DOHH2 (cell line): Measurements from ENCODE around the gene NCKAP5.

Source experiments
- H3F3A ChIP-seq: fragments of 200-600 bp; sonication (generic), shearing (Covaris generic); 2 replicates; pipeline ENCODE4 v1.6.0; 2016; ENCODE audit warnings: antibody characterized with exemption, mild to moderate bottlenecking; ENCODE audit not compliant: control insufficient read depth, insufficient read depth
- H3K27ac ChIP-seq: fragments of 200-600 bp; sonication (generic); 2 replicates; pipeline ENCODE4 v1.5.1; 2014; ENCODE audit warnings: low read depth, mild to moderate bottlenecking, low read length, moderate library complexity
- H3K27me3 ChIP-seq: fragments of 200-600 bp; sonication (generic); 2 replicates; pipeline ENCODE4 v1.6.1; 2014; ENCODE audit warnings: mild to moderate bottlenecking, low read length, mixed read lengths; ENCODE audit not compliant: control insufficient read depth
- H3K36me3 ChIP-seq: fragments of 200-600 bp; sonication (generic); 2 replicates; pipeline ENCODE4 v1.6.1; 2014; ENCODE audit warnings: mild to moderate bottlenecking, low read length, moderate library complexity, mixed read lengths; ENCODE audit not compliant: control insufficient read depth
- H3K4me1 ChIP-seq: fragments of 200-600 bp; sonication (generic); 2 replicates; pipeline ENCODE4 v1.6.1; 2014; ENCODE audit warnings: mild to moderate bottlenecking, low read length, mixed read lengths; ENCODE audit not compliant: control insufficient read depth
- H3K4me2 ChIP-seq: fragments of 200-600 bp; sonication (generic); 2 replicates; pipeline ENCODE4 v1.6.0; 2014; ENCODE audit warnings: mild to moderate bottlenecking, low read length, moderate library complexity
- H3K4me3 ChIP-seq: fragments of 200-600 bp; sonication (generic); 2 replicates; pipeline ENCODE4 v1.5.1; 2014; ENCODE audit warnings: mild to moderate bottlenecking, low read length, mixed read lengths
- H3K79me2 ChIP-seq: fragments of 200-600 bp; sonication (generic); 2 replicates; pipeline ENCODE4 v1.6.1; 2014; ENCODE audit warnings: mild to moderate bottlenecking, low read length, mixed read lengths; ENCODE audit not compliant: control insufficient read depth
- H3K9me2 ChIP-seq: fragments of 200-600 bp; sonication (generic); replicated peaks from 2 replicates; pipeline ENCODE4 v1.6.1; 2014; ENCODE audit warnings: mild to moderate bottlenecking, low read length, mixed read lengths; ENCODE audit not compliant: control insufficient read depth
- H3K9me3 ChIP-seq: fragments of 200-600 bp; sonication (generic); 2 replicates; pipeline ENCODE4 v1.6.1; 2014; ENCODE audit warnings: antibody characterized with exemption, low read length, mixed read lengths; ENCODE audit not compliant: control insufficient read depth, insufficient read depth
- H4K20me1 ChIP-seq: fragments of 200-600 bp; sonication (generic); 2 replicates; pipeline ENCODE4 v1.6.0; 2014; ENCODE audit warnings: low read depth, mild to moderate bottlenecking, antibody characterized with exemption, low read length, moderate library complexity; ENCODE audit not compliant: control insufficient read depth, insufficient read depth
- EZH2phosphoT487 ChIP-seq: fragments of 200-600 bp; sonication (generic); IDR thresholded peaks from 2 replicates; pipeline ENCODE4 v1.6.1; 2017; ENCODE audit warnings: borderline replicate concordance, mild to moderate bottlenecking, antibody characterized with exemption, low read length, moderate library complexity, mixed read lengths
- TF ChIP-seq, protein P1 (sequence below): fragments of 200-600 bp; sonication (generic); IDR thresholded peaks from one replicate; pipeline ENCODE4 v1.5.1; 2014; ENCODE audit warnings: antibody characterized with exemption, mild to moderate bottlenecking, low read depth, low read length; ENCODE audit not compliant: poor library complexity, severe bottlenecking

Gene NCKAP5

DNA sequence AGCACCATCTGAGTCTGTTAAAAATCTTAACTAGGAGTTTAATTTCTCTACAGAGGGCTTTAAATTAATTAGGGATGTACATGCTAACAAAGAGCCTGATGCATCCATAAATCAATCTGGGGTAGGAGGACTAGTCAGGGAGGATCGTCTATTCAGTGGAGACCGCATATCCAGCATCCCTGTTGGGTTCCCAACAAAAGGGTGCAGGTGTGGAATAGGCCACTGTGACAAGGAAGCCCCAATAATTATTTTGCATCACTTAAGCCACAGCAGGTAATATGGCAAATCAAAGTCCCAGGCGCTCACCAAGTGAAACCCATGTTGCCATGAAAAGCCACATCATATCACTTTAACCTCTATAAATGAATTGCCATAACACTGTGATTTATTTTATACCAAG is 392.3 kb downstream of the NCKAP5 start:
- TF ChIP-seq EZH2phosphoT487, result no peak
- TF ChIP-seq, protein P1, sequence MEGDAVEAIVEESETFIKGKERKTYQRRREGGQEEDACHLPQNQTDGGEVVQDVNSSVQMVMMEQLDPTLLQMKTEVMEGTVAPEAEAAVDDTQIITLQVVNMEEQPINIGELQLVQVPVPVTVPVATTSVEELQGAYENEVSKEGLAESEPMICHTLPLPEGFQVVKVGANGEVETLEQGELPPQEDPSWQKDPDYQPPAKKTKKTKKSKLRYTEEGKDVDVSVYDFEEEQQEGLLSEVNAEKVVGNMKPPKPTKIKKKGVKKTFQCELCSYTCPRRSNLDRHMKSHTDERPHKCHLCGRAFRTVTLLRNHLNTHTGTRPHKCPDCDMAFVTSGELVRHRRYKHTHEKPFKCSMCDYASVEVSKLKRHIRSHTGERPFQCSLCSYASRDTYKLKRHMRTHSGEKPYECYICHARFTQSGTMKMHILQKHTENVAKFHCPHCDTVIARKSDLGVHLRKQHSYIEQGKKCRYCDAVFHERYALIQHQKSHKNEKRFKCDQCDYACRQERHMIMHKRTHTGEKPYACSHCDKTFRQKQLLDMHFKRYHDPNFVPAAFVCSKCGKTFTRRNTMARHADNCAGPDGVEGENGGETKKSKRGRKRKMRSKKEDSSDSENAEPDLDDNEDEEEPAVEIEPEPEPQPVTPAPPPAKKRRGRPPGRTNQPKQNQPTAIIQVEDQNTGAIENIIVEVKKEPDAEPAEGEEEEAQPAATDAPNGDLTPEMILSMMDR, result no peak
- Histone ChIP-seq H3K27ac (no peak overlapping the region), H3K4me3 (no peak overlapping the region), H3K4me1 (no peaks in the 10 kb centered on the region), H3K4me2 (no peak overlapping the region), H3K36me3 (no peaks in the 10 kb centered on the region), H3K9me3 (no peaks in the 10 kb centered on the region), H3K9me2 (no peaks in the 10 kb centered on the region), H4K20me1 (no peaks in the 10 kb centered on the region), H3K79me2 (no peaks in the 10 kb centered on the region), H3K27me3 (no peaks in the 10 kb centered on the region), H3F3A (no peaks in the 10 kb centered on the region)

DNA sequence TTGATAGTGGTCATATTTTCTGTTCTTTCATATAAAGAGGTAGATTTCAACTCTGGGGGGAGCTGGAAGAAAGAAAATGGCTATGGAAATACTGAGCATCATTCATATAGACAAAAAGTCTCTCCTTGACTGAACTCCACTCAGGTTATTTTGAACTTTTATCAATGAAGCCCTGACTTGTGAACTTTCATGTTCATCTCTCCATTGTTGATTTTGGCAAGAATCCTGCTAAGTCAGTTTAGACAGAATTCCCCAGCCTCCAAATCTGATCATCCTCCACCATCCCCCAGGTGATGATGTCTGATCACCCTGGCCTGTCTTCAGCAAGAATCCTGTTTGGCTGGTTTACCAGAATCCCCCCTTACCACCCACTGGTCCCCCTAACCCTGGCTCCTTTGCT is 395.0 kb downstream of the NCKAP5 start:
- H3K4me3 ChIP-seq, result no peak overlapping the region
- H3K36me3 ChIP-seq, result no peaks in the 10 kb centered on the region
- no peaks in the 10 kb centered on the region for H4K20me1 ChIP-seq
- H3K27ac ChIP-seq, result no peak overlapping the region
- no peak for TF ChIP-seq EZH2phosphoT487
- TF ChIP-seq, protein P1, result no peak
- no peaks in the 10 kb centered on the region for H3F3A ChIP-seq
- no peaks in the 10 kb centered on the region for H3K9me3 ChIP-seq
- H3K4me1 ChIP-seq, result no peaks in the 10 kb centered on the region
- H3K27me3 ChIP-seq, result no peaks in the 10 kb centered on the region
- no peaks in the 10 kb centered on the region for H3K79me2 ChIP-seq
- H3K9me2 ChIP-seq, result no peaks in the 10 kb centered on the region
- no peak overlapping the region for H3K4me2 ChIP-seq

DNA sequence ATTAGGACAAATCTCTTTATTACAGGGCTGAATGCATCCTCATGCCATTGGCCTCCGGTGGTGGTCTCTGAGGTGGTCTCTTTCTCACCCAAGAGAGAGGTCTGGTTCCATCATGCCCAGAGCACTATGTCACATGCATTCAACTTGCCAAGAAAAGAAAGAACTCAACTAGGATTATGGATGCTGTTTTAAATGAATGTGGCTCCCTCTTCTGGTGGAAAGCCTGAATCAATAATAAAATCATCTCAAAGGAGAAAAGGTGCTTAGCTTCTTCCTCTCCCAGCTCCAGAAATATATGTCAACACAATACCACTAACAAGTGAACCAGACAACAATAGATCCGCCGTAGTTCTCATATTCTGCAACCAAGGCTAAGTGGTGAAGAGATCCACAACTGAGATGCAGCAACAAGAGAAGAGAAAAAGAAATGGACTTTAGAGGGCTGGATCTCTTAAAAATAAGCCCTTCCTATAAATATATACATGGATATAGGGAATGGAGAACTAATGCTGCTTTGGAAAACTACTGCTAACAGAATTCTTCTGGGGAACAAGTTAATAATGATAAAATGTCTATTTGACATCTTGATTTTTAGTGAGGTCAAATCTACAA is 396.8 kb downstream of the NCKAP5 start:
- no peak overlapping the region for H3K4me2 ChIP-seq
- no peak for TF ChIP-seq EZH2phosphoT487
- TF ChIP-seq, protein P1, result peak; percentile 72
- H3K9me2 ChIP-seq, result no peaks in the 10 kb centered on the region
- no peaks in the 10 kb centered on the region for H3F3A ChIP-seq
- H3K4me3 ChIP-seq, result no peak overlapping the region
- H3K36me3 ChIP-seq, result no peaks in the 10 kb centered on the region
- H3K9me3 ChIP-seq, result no peaks in the 10 kb centered on the region
- no peaks in the 10 kb centered on the region for H3K27me3 ChIP-seq
- no peaks in the 10 kb centered on the region for H3K4me1 ChIP-seq
- H4K20me1 ChIP-seq, result no peaks in the 10 kb centered on the region
- no peaks in the 10 kb centered on the region for H3K79me2 ChIP-seq
- no peak overlapping the region for H3K27ac ChIP-seq
